Ovary (tissue), 9 donors: Measurements from ENCODE around the gene TBC1D8. TPM values are rescaled to one million over a fixed set of nuclear protein-coding genes. Genes with fewer than 3 reads are reported as not detected.
"Not testable (repeated sequence)": the region's sequence is repeated elsewhere in the genome, so short reads cannot be mapped to it uniquely, and the experiment has no call there.

ENCODE experiments used
- DNase-seq, 5 donors: peaks; one replicate each; pipeline ENCODE4 v3.0.0-alpha.2; 2019 to 2020
- H3K27ac ChIP-seq, 2 donors: fragments of 200-600 bp; one replicate each; pipeline versions ENCODE4 v1.5.1 to v1.8.0; 2019 to 2022
- H3K27me3 ChIP-seq: fragments of 200-600 bp; one replicate; pipeline ENCODE4 v1.8.0; 2022
- H3K36me3 ChIP-seq: fragments of 200-600 bp; sonication (generic); one replicate; pipeline ENCODE4 v1.5.1; 2019
- H3K4me1 ChIP-seq: one replicate; pipeline ENCODE4 v1.8.1; 2013; ENCODE audit warnings: mild to moderate bottlenecking, moderate library complexity; ENCODE audit not compliant: insufficient read depth
- H3K4me3 ChIP-seq: fragments of 200-600 bp; sonication (generic); one replicate; pipeline ENCODE4 v1.5.1; 2017
- H3K9me3 ChIP-seq, 2 donors: fragments of 200-600 bp in 1 of 2; sonication (generic) in 1 of 2; one replicate each; pipeline versions ENCODE4 v1.5.1 to v1.8.1; 2013 to 2019; ENCODE audit warnings: mild to moderate bottlenecking in 1 of 2, moderate library complexity in 1 of 2
- CTCF ChIP-seq, 3 donors: fragments of 450-650 bp in 2 of 3; fragments of 200-600 bp in 1 of 3; IDR thresholded peaks; one replicate each; pipeline versions ENCODE4 v1.5.1 to v1.8.0; 2016 to 2022; ENCODE audit warnings: antibody characterized with exemption in 3 of 3, mild to moderate bottlenecking in 1 of 3
- EP300 ChIP-seq: sonication (generic); formaldehyde crosslinking; IDR thresholded peaks from one replicate; pipeline ENCODE4 v1.6.1; 2017; ENCODE audit warnings: antibody characterized with exemption
- POLR2A ChIP-seq: fragments of 450-650 bp; IDR thresholded peaks from one replicate; pipeline ENCODE4 v1.6.1; 2017; ENCODE audit warnings: antibody characterized with exemption, mild to moderate bottlenecking, moderate library complexity
- WGBS, 3 donors: extraction: QIAGEN DNeasy Blood & Tissue Kit in 1 of 3; methylation state at CpG; one replicate each; pipeline versions ENCODE4 v1.1.5 to v1.1.7; 2013 to 2017; 5-methylcytosine and 5-hydroxymethylcytosine counted together
- intact Hi-C, 4 donors: fragments of 100-400 bp; cut with DNase I; formaldehyde crosslinking; loops; one replicate each; pipeline versions ENCODE4 v1.11.0 to v1.15.1; 2022 to 2023
- polyA plus RNA-seq, 2 donors: library from polyadenylated mRNA; stranded (reverse); fragments of 200-250 nt in 1 of 2; fragments of 350-450 nt in 1 of 2; fragmentation: Illumina TruSeq in 1 of 2; extraction: RNeasy Lipid Tissue Mini Kit (QIAGEN cat#74804) in 1 of 2; gene quantifications; one replicate each; pipeline ENCODE4 v1.2.3, GENCODE V29; 2013 to 2014
- total RNA-seq, 7 donors: library from RNA; depleted of rRNA in 2 of 7; stranded (reverse); fragments of >200 nt in 2 of 7; fragmentation: NEBNext Ultra II Directional in 3 of 7; extraction: Animal tissue kit (Norgen Biotek cat#: 25700) in 3 of 7; gene quantifications; one replicate each; pipeline versions ENCODE4 v1.1.0 to v1.2.4, GENCODE V29; 2016 to 2023
- donor health status: DM: no; HTN: no; CAD: no; lungs with moderate emphysema.
- donor health status: DM: no; HTN: no; CAD: no.
- donor health status: Bipolar disorder and iron deficiency.
- donor health status: DM: yes; HTN: yes; CAD: no.
- donor health status: DM: no; HTN: no; CAD: no.
- donor health status: DM: yes; HTN: yes; CAD: no.

TBC1D8 gene
- total and polyA plus RNA-seq, 9 donors, result 10.8 to 44.6 (median 15.6) TPM

GRCh38 chr2:101057051-101057933 lies 93.9 kb downstream of the TBC1D8 start:
- no peaks in the 10 kb centered on the region for H3K27me3 ChIP-seq
- H3K36me3 ChIP-seq, result no peaks in the 10 kb centered on the region
- H3K9me3 ChIP-seq, result no peaks in the 10 kb centered on the region
- 82 to 88% (median 84%) methylated on average over 5 of the region's 5 CpGs for WGBS, 3 donors
- no peak for DNase-seq
- peaks cover 1% of the 10 kb centered on the region for H3K4me1 ChIP-seq
- no peak overlapping the region for H3K27ac ChIP-seq
- no peak overlapping the region for H3K4me3 ChIP-seq
- TF ChIP-seq EP300 (no peak), POLR2A (no peak), CTCF (IDR thresholded peaks at IDR 0.05) (no peak)
- intact Hi-C loops, result no loop called here

- no peak overlapping the region for H3K4me3 ChIP-seq
- H3K9me3 ChIP-seq, result no peaks in the 10 kb centered on the region
- H3K36me3 ChIP-seq, result no peaks in the 10 kb centered on the region
- H3K27ac ChIP-seq, result no peak overlapping the region
- intact Hi-C loops, result no loop called here
- no peaks in the 10 kb centered on the region for H3K27me3 ChIP-seq
- no peaks in the 10 kb centered on the region for H3K4me1 ChIP-seq
- TF ChIP-seq CTCF (IDR thresholded peaks at IDR 0.05) (no peak), POLR2A (no peak), EP300 (no peak)
- no peak for DNase-seq
- WGBS, 3 donors, result 80 to 83% (median 83%) methylated on average over 3 of the region's 3 CpGs
Measured at GRCh38 chr2:101053117-101053516, 98.1 kb downstream of the TBC1D8 start.

GRCh38 chr2:101052147-101052546 lies 99.0 kb downstream of the TBC1D8 start:
- Histone ChIP-seq H3K9me3 (no peaks in the 10 kb centered on the region), H3K27ac (no peak overlapping the region), H3K27me3 (no peaks in the 10 kb centered on the region), H3K36me3 (no peaks in the 10 kb centered on the region), H3K4me3 (no peak overlapping the region), H3K4me1 (peaks cover 2% of the 10 kb centered on the region)
- no peak for DNase-seq
- WGBS, 3 donors, result 84 to 98% (median 96%) methylated on average over 5 of the region's 5 CpGs
- intact Hi-C loops, result no loop called here
- TF ChIP-seq POLR2A (no peak), CTCF (IDR thresholded peaks at IDR 0.05) (no peak), EP300 (no peak)

GRCh38 chr2:101050886-101051285 lies 100.3 kb downstream of the TBC1D8 start:
- DNase-seq, intact Hi-C loops, H3K4me1 ChIP-seq, H3K27ac ChIP-seq, H3K27me3 ChIP-seq, H3K9me3 ChIP-seq, H3K4me3 ChIP-seq, H3K36me3 ChIP-seq: not testable (repeated sequence)
- 98% methylated on average over 6 of the region's 6 CpGs for whole genome bisulfite sequencing, 3 donors

- peaks cover 2% of the 10 kb centered on the region for H3K4me1 ChIP-seq
- intact Hi-C loops, result no loop called here
- no peaks in the 10 kb centered on the region for H3K36me3 ChIP-seq
- no peak overlapping the region for H3K4me3 ChIP-seq
- no peak for DNase-seq
- no peak overlapping the region for H3K27ac ChIP-seq
- TF ChIP-seq EP300 (no peak), POLR2A (no peak), CTCF (IDR thresholded peaks at IDR 0.05) (no peak)
- WGBS, 3 donors, result 78 to 98% (median 98%) methylated on average over 3 of the region's 3 CpGs
- H3K9me3 ChIP-seq, result no peaks in the 10 kb centered on the region
- H3K27me3 ChIP-seq, result no peaks in the 10 kb centered on the region
Measured at GRCh38 chr2:101048756-101049155, 102.4 kb downstream of the TBC1D8 start.
